ENCODE data around the gene CREB3L4.
"Not testable (repeated sequence)": the region's sequence is repeated elsewhere in the genome, so short reads cannot be mapped to it uniquely, and the experiment has no call there.

Gene CREB3L4

GRCh38 chr1:153987621-153988020 is 19.9 kb downstream of the CREB3L4 start:
- DNase-seq: no peak

GRCh38 chr1:153990468-153991150 is 22.9 kb downstream of the CREB3L4 start, which contains the start of gene RPS27:
TSS of gene RPS27 (plus strand) at chr1:153990762. CDS start at chr1:153990797, 35 bp downstream.
- peak; percentile 64 for DNase-seq

GRCh38 chr1:153991151-153991630 is 23.5 kb downstream of the CREB3L4 start:
- no peak for DNase-seq

- no peak for DNase-seq
Measured at GRCh38 chr1:153991806-153992205, 24.1 kb downstream of the CREB3L4 start.

GRCh38 chr1:153995202-153995601 is 27.5 kb downstream of the CREB3L4 start:
- no peak for DNase-seq

- DNase-seq: no peak
Measured at GRCh38 chr1:153995640-153996039, 27.9 kb downstream of the CREB3L4 start.

GRCh38 chr1:153996882-153997281 is 29.2 kb downstream of the CREB3L4 start:
- not testable (repeated sequence) for DNase-seq

GRCh38 chr1:154000420-154000819 is 32.7 kb downstream of the CREB3L4 start:
- DNase-seq: no peak

- no peak for DNase-seq
Measured at GRCh38 chr1:154006136-154006535, 38.4 kb downstream of the CREB3L4 start.

GRCh38 chr1:154012129-154012528 is 44.4 kb downstream of the CREB3L4 start:
- DNase-seq: no peak

GRCh38 chr1:154012543-154012942 is 44.8 kb downstream of the CREB3L4 start:
- DNase-seq: not testable (repeated sequence)

- DNase-seq: no peak
Measured at GRCh38 chr1:154014154-154014907, 46.6 kb downstream of the CREB3L4 start.

- no peak for DNase-seq
Measured at GRCh38 chr1:154019269-154019668, 51.6 kb downstream of the CREB3L4 start.

GRCh38 chr1:154019940-154020339 is 52.2 kb downstream of the CREB3L4 start:
- no peak for DNase-seq

All from GOT3 (cell line).